ENCODE data around the gene SNRK. TPM values are rescaled to one million over a fixed set of nuclear protein-coding genes. Genes with fewer than 3 reads are reported as not detected.

SNRK gene
- total and polyA plus RNA-seq, 2 donors (not counting 3 experiments of a cell fraction or from before 2014, with no cell fraction given): 43.3 to 99.9 TPM

- CTCF ChIA-PET: interaction anchor here (5.4 kb wide), 1 partner anchor 153 kb away, joined by 26 read pairs; no protein-coding TSS in a partner anchor
- no peak overlapping the region for H3K9ac ChIP-seq (replicated peaks; ENCODE audit: extremely low read depth, insufficient read depth, low read length)
- intact Hi-C loops (cut with micrococcal nuclease) (no loop called here), dilution Hi-C loops (cut with MboI; ENCODE audit: extremely low pct_ligation_motif_present, low sequenced_read_pairs) (no loop called here)
- POLR2A ChIA-PET: no interaction called here
- H3K4me1 ChIP-seq (ENCODE audit: control insufficient read depth, extremely low read depth, insufficient read depth, low read length): no peaks in the 10 kb centered on the region
- H3K27ac ChIP-seq (ENCODE audit: insufficient read depth, low read depth, low read length): no peak overlapping the region
- H3K9me1 ChIP-seq (replicated peaks; ENCODE audit: control insufficient read depth, extremely low read depth, insufficient read depth, low read length): no peaks in the 10 kb centered on the region
- no peak for FAIRE-seq
- TF ChIP-seq EZH2 (IDR thresholded peaks at IDR 0.05; ENCODE audit: borderline replicate concordance, low read depth, low read length, severe bottlenecking) (no peak), POLR2AphosphoS5 (IDR thresholded peaks at IDR 0.05; ENCODE audit: insufficient read depth, low read depth, low read length) (no peak), FOS (IDR thresholded peaks at IDR 0.05; ENCODE audit: borderline replicate concordance, insufficient read depth, low read length) (no peak)
- peaks cover 2% of the 10 kb centered on the region for H4K20me1 ChIP-seq (replicated peaks; ENCODE audit: control insufficient read depth, extremely low read depth, insufficient read depth, low read length)
- DNase-seq (ENCODE audit: low read depth, low spot score): no peak
- no peaks in the 10 kb centered on the region for H3K27me3 ChIP-seq (ENCODE audit: control insufficient read depth in 2 of 2, insufficient read depth in 2 of 2, low read length in 2 of 2)
- no peaks in the 10 kb centered on the region for H3K9me3 ChIP-seq (replicated peaks; ENCODE audit: control insufficient read depth, insufficient read depth, low read length)
- H3K4me3 ChIP-seq (replicated peaks in 1 of 3; ENCODE audit: insufficient read depth in 1 of 3, low read depth in 1 of 3, low read length in 3 of 3): no peak overlapping the region
- BruUV-seq (replicated peaks): TSS peak; percentile 1
- no peak overlapping the region for H3K4me2 ChIP-seq (ENCODE audit: insufficient read depth, low read length)
- H3K79me2 ChIP-seq (ENCODE audit: control insufficient read depth, insufficient read depth, low read length): peaks cover 30% of the 10 kb centered on the region
- no peak overlapping the region for H2AFZ ChIP-seq (ENCODE audit: low read depth, low read length)
- H3K36me3 ChIP-seq (ENCODE audit: control insufficient read depth in 2 of 2, extremely low read depth in 1 of 2, insufficient read depth in 2 of 2, low read length in 2 of 2): peaks cover 42 to 58% of the 10 kb centered on the region in 2 experiments
These were observed 62.7 kb downstream of the SNRK start for GRCh38 chr3:43348852-43349574.

GRCh38 chr3:43349716-43350115 is 63.4 kb downstream of the SNRK start:
- no peaks in the 10 kb centered on the region for H3K27me3 ChIP-seq (ENCODE audit: control insufficient read depth in 2 of 2, insufficient read depth in 2 of 2, low read length in 2 of 2)
- ChIA-PET POLR2A (no interaction called here), CTCF (interaction anchor here (5.4 kb wide), 1 partner anchor 153 kb away, joined by 26 read pairs; no protein-coding TSS in a partner anchor)
- DNase-seq (ENCODE audit: low read depth, low spot score) (no peak), FAIRE-seq (no peak)
- H2AFZ ChIP-seq (ENCODE audit: low read depth, low read length): no peak overlapping the region
- dilution Hi-C loops (cut with MboI; ENCODE audit: extremely low pct_ligation_motif_present, low sequenced_read_pairs): no loop called here
- no peaks in the 10 kb centered on the region for H3K4me1 ChIP-seq (ENCODE audit: control insufficient read depth, extremely low read depth, insufficient read depth, low read length)
- H3K9ac ChIP-seq (replicated peaks; ENCODE audit: extremely low read depth, insufficient read depth, low read length): no peak overlapping the region
- H3K27ac ChIP-seq (ENCODE audit: insufficient read depth, low read depth, low read length): no peak overlapping the region
- no peak for TF ChIP-seq EZH2 (IDR thresholded peaks at IDR 0.05; ENCODE audit: borderline replicate concordance, low read depth, low read length, severe bottlenecking)
- TF ChIP-seq POLR2AphosphoS5 (IDR thresholded peaks at IDR 0.05; ENCODE audit: insufficient read depth, low read depth, low read length): peak; percentile 21
- TF ChIP-seq MAX (IDR thresholded peaks at IDR 0.05; ENCODE audit: insufficient read depth, insufficient read length): no peak
- no peak for TF ChIP-seq MYC (IDR thresholded peaks at IDR 0.05; ENCODE audit: low read depth, low read length)
- TF ChIP-seq CTCF (IDR thresholded peaks at IDR 0.05; ENCODE audit: extremely low read depth in 1 of 2, insufficient read depth in 1 of 2, low read depth in 1 of 2, low read length in 2 of 2): no peak
- no peak for TF ChIP-seq POLR2A (IDR thresholded peaks at IDR 0.05; ENCODE audit: low read depth, low read length)
- no peak for TF ChIP-seq GATA2 (IDR thresholded peaks at IDR 0.05; ENCODE audit: insufficient read depth, insufficient read length, low read depth, low read length)
- no peak for TF ChIP-seq JUN (IDR thresholded peaks at IDR 0.05; ENCODE audit: borderline replicate concordance, insufficient read depth, insufficient read length, low read depth)
- H3K4me3 ChIP-seq (replicated peaks in 1 of 3; ENCODE audit: insufficient read depth in 1 of 3, low read depth in 1 of 3, low read length in 3 of 3): no peak overlapping the region
- peaks cover 2% of the 10 kb centered on the region for H4K20me1 ChIP-seq (replicated peaks; ENCODE audit: control insufficient read depth, extremely low read depth, insufficient read depth, low read length)
- peaks cover 38 to 52% of the 10 kb centered on the region in 2 experiments for H3K36me3 ChIP-seq (ENCODE audit: control insufficient read depth in 2 of 2, extremely low read depth in 1 of 2, insufficient read depth in 2 of 2, low read length in 2 of 2)
- peaks cover 23% of the 10 kb centered on the region for H3K79me2 ChIP-seq (ENCODE audit: control insufficient read depth, insufficient read depth, low read length)
- H3K9me1 ChIP-seq (replicated peaks; ENCODE audit: control insufficient read depth, extremely low read depth, insufficient read depth, low read length): no peaks in the 10 kb centered on the region
- BruUV-seq (replicated peaks): no TSS peak
- H3K4me2 ChIP-seq (ENCODE audit: insufficient read depth, low read length): no peak overlapping the region
- intact Hi-C loops (cut with micrococcal nuclease): no loop called here
- H3K9me3 ChIP-seq (replicated peaks; ENCODE audit: control insufficient read depth, insufficient read depth, low read length): no peaks in the 10 kb centered on the region

Measured in endothelial cell of umbilical vein (primary cell).